ENCODE results near the gene APELA. TPM values are rescaled to one million over a fixed set of nuclear protein-coding genes. Genes with fewer than 3 reads are reported as not detected.
"Not testable (repeated sequence)": the region's sequence is repeated elsewhere in the genome, so short reads cannot be mapped to it uniquely, and the experiment has no call there.

The APELA gene
- total RNA-seq, 1 experiment from 2014 or later, result not detected

DNA sequence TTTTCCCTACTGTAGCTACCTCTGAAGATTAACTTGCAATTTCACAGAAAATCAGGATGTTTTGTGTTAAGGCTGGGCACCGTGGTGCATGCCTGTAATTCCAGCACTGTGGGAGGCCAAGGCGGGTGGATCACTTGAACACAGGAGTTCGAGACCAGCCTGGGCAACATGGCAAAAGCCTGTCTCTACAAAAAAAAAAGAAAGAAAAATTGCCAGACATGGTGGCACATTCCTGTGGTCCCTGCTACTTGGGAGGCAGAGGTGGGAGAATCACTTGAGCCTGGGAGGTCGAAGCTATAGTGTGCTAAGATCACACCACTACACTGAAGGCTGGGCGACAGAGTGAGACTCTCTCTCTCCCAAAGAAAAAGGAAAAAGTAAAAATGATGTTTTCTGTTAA is 27.4 kb downstream of the APELA start:
- ATAC-seq (no peak), DNase-seq (ENCODE audit: low read depth, low spot score) (no peak)
- no peaks in the 10 kb centered on the region for H3K9me3 ChIP-seq (ENCODE audit: control insufficient read depth, insufficient read depth, low read depth, low read length)
- TF ChIP-seq SIN3A (IDR thresholded peaks at IDR 0.05; ENCODE audit: borderline replicate concordance, insufficient read depth, low read depth, low read length), result no peak
- H3K27me3 ChIP-seq (ENCODE audit: control insufficient read depth, insufficient read depth, low read length), result no peaks in the 10 kb centered on the region
- CTCF ChIA-PET, result no interaction called here
- no peaks in the 10 kb centered on the region; the same call in 1 of the 2 replicates for H3K36me3 ChIP-seq (ENCODE audit: control insufficient read depth, insufficient read depth, low read length)
- intact Hi-C loops (cut with micrococcal nuclease; ENCODE audit: unreplicated experiment) (no loop called here), in situ Hi-C loops (cut with HindIII; ENCODE audit: low pct_unique_long_range_greater_than_20kb, low sequenced_read_pairs) (no loop called here)
- no peak overlapping the region for H3K4me3 ChIP-seq (ENCODE audit: low read depth in 2 of 2, low read length in 2 of 2)
- POLR2A ChIA-PET, result no interaction called here
- H3K4me1 ChIP-seq (ENCODE audit: control insufficient read depth, insufficient read depth, low read length), result no peaks in the 10 kb centered on the region
- BruUV-seq (replicated peaks), result no TSS peak
- H3K27ac ChIP-seq (ENCODE audit: low read length), result no peak overlapping the region

DNA sequence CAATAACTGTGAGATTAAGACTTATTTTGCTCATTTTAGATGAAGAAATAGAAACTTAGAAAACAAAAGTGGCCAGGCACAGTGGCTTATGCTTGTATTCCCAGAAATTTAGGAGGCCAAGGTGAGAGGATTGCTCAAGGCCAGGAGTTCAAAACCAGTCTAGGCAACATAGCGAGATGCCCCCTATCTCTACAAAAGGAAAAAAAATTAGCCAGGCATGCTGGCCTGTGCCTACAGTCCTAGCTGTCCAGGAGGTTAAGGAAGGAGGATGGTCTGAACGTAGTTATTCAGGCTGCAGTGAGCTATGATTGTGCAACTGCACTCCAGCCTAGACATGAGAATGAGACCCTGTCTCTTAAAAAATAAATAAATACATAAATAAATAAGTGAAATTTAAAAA is 28.0 kb downstream of the APELA start:
- intact Hi-C loops (cut with micrococcal nuclease; ENCODE audit: unreplicated experiment), result no loop called here
- ChIA-PET POLR2A (no interaction called here), CTCF (no interaction called here)
- no TSS peak for BruUV-seq (replicated peaks)
- H3K9me3 ChIP-seq (ENCODE audit: control insufficient read depth, insufficient read depth, low read depth, low read length), result no peaks in the 10 kb centered on the region
- no peak for ATAC-seq
- TF ChIP-seq, protein P1, sequence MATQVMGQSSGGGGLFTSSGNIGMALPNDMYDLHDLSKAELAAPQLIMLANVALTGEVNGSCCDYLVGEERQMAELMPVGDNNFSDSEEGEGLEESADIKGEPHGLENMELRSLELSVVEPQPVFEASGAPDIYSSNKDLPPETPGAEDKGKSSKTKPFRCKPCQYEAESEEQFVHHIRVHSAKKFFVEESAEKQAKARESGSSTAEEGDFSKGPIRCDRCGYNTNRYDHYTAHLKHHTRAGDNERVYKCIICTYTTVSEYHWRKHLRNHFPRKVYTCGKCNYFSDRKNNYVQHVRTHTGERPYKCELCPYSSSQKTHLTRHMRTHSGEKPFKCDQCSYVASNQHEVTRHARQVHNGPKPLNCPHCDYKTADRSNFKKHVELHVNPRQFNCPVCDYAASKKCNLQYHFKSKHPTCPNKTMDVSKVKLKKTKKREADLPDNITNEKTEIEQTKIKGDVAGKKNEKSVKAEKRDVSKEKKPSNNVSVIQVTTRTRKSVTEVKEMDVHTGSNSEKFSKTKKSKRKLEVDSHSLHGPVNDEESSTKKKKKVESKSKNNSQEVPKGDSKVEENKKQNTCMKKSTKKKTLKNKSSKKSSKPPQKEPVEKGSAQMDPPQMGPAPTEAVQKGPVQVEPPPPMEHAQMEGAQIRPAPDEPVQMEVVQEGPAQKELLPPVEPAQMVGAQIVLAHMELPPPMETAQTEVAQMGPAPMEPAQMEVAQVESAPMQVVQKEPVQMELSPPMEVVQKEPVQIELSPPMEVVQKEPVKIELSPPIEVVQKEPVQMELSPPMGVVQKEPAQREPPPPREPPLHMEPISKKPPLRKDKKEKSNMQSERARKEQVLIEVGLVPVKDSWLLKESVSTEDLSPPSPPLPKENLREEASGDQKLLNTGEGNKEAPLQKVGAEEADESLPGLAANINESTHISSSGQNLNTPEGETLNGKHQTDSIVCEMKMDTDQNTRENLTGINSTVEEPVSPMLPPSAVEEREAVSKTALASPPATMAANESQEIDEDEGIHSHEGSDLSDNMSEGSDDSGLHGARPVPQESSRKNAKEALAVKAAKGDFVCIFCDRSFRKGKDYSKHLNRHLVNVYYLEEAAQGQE (IDR thresholded peaks at IDR 0.05; ENCODE audit: insufficient read depth in 1 of 2, low read depth in 2 of 2, low read length in 1 of 2), result no peak
- TF ChIP-seq TCF7L2 (IDR thresholded peaks at IDR 0.05; ENCODE audit: low read depth, low read length) (no peak), SIN3A (IDR thresholded peaks at IDR 0.05; ENCODE audit: borderline replicate concordance, insufficient read depth, low read depth, low read length) (no peak), POLR2AphosphoS5 (IDR thresholded peaks at IDR 0.05; ENCODE audit: low read depth, low read length) (no peak)
- no peaks in the 10 kb centered on the region for H3K4me1 ChIP-seq (ENCODE audit: control insufficient read depth, insufficient read depth, low read length)
- H3K27ac ChIP-seq (ENCODE audit: low read length), result no peak overlapping the region
- no peaks in the 10 kb centered on the region for H3K27me3 ChIP-seq (ENCODE audit: control insufficient read depth, insufficient read depth, low read length)
- in situ Hi-C loops (cut with HindIII; ENCODE audit: low pct_unique_long_range_greater_than_20kb, low sequenced_read_pairs), result no loop called here
- no peaks in the 10 kb centered on the region; the same call in 1 of the 2 replicates for H3K36me3 ChIP-seq (ENCODE audit: control insufficient read depth, insufficient read depth, low read length)
- DNase-seq (ENCODE audit: low read depth, low spot score), result no peak
- no peak overlapping the region for H3K4me3 ChIP-seq (ENCODE audit: low read depth in 2 of 2, low read length in 2 of 2)

DNA sequence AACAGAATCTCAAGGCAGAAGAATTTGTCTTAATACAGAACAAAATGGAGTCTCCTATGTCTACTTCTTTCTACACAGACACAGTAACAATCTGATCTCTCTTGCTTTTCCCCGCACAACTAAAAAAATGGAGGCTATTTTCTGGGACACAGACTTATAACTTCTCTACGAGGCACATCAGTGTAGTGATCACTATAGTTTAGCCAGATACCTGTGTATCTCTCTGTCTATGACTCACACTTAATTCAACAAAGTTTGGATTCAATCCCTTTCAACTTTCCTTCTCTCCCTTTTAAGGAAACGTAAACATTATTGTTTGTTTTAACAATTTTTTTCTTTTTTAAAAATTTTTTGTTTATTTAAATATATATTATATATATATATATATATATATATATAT is 29.4 kb downstream of the APELA start:
- intact Hi-C loops (cut with micrococcal nuclease; ENCODE audit: unreplicated experiment) (no loop called here), in situ Hi-C loops (cut with HindIII; ENCODE audit: low pct_unique_long_range_greater_than_20kb, low sequenced_read_pairs) (no loop called here)
- no peak overlapping the region for H3K4me3 ChIP-seq (ENCODE audit: low read depth in 2 of 2, low read length in 2 of 2)
- BruUV-seq (replicated peaks), result no TSS peak
- H3K4me1 ChIP-seq (ENCODE audit: control insufficient read depth, insufficient read depth, low read length), result no peaks in the 10 kb centered on the region
- CTCF ChIA-PET, result no interaction called here
- no peaks in the 10 kb centered on the region for H3K9me3 ChIP-seq (ENCODE audit: control insufficient read depth, insufficient read depth, low read depth, low read length)
- H3K36me3 ChIP-seq (ENCODE audit: control insufficient read depth, insufficient read depth, low read length), result no peaks in the 10 kb centered on the region; the same call in 1 of the 2 replicates
- H3K27ac ChIP-seq (ENCODE audit: low read length), result no peak overlapping the region
- POLR2A ChIA-PET, result no interaction called here
- ATAC-seq (no peak), DNase-seq (ENCODE audit: low read depth, low spot score) (no peak)
- no peaks in the 10 kb centered on the region for H3K27me3 ChIP-seq (ENCODE audit: control insufficient read depth, insufficient read depth, low read length)
- no peak for TF ChIP-seq TCF7L2 (IDR thresholded peaks at IDR 0.05; ENCODE audit: low read depth, low read length)
- TF ChIP-seq SIN3A (IDR thresholded peaks at IDR 0.05; ENCODE audit: borderline replicate concordance, insufficient read depth, low read depth, low read length), result no peak

DNA sequence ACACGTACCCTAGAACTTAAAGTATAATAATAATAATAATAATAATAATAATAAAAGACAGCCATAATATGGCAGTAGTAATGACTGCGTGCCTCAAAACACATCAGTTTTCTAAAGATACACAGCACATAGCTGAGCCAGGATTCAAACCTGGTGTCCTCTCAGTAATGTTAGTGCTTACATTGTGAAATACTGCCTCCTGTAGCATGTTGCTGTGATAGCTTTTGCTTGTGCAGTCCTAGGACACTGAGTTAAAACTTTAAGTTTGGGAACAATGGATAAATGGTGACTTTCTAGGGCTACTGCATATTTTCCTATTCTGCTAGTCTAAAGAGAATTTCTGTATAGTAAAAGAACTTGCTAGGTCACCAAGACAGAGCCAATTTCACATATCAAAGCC is 36.5 kb downstream of the APELA start:
- H3K36me3 ChIP-seq (ENCODE audit: control insufficient read depth, insufficient read depth, low read length); POLR2A ChIA-PET; in situ Hi-C loops (cut with HindIII; ENCODE audit: low pct_unique_long_range_greater_than_20kb, low sequenced_read_pairs); H3K27ac ChIP-seq (ENCODE audit: low read length); BruUV-seq (replicated peaks); H3K9me3 ChIP-seq (ENCODE audit: control insufficient read depth, insufficient read depth, low read depth, low read length); H3K4me1 ChIP-seq (ENCODE audit: control insufficient read depth, insufficient read depth, low read length); H3K4me3 ChIP-seq (ENCODE audit: low read depth in 2 of 2, low read length in 2 of 2); ATAC-seq; CTCF ChIA-PET; intact Hi-C loops (cut with micrococcal nuclease; ENCODE audit: unreplicated experiment); DNase-seq (ENCODE audit: low read depth, low spot score); H3K27me3 ChIP-seq (ENCODE audit: control insufficient read depth, insufficient read depth, low read length): not testable (repeated sequence)
